ENCODE results near the gene ASTN2.

The ASTN2 gene
- 3.4 to 4.1 reads per million in 2 donors for total RNA-seq

DNA sequence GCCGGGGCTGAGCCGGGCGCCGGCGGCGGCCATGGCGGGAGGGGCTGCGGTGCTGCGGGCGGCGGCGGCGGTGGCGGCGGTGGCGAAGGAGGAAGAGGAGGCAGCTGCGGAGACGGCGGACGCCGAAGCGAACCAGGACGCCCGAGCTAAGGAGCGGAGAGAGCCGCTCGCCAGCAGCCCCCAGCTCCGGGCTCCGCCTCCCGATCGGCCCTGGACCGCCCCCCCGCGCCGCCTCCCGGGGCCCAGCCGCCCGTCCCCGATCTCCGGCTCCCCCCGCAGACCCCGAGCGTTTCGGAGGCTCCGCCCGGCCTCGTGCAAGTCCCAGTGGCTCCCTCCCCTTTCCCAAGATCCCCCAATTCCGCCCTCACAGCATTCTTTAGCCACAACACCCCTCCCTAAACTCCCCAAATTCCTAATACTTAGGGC is at the start of gene ASTN2:
TSS of gene ASTN2 (minus strand) at position 152 of the 426 bp plus-strand sequence. CDS start at position 33, 119 bp downstream.
- DNase-seq: no peak

DNA sequence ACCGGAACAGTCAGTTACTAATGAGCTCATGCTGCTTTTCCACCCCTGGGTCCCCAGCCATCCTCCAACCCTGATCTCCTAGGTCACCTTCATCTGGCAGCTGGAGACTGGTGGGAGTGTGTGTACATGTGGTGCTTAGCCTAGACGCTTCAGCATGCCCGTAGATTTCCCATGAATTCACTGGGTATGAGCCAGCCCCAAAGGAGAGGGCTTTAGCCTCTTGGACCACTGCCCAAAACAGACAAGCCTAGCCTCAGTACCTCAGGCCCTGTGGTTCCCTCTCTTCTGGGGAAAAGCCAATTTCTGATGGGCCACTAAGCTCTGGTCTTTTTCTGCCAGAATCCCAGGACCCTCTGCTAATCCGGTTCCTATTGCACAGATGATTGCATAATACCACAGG is 48.0 kb upstream of the ASTN2 start:
- DNase-seq: no peak

DNA sequence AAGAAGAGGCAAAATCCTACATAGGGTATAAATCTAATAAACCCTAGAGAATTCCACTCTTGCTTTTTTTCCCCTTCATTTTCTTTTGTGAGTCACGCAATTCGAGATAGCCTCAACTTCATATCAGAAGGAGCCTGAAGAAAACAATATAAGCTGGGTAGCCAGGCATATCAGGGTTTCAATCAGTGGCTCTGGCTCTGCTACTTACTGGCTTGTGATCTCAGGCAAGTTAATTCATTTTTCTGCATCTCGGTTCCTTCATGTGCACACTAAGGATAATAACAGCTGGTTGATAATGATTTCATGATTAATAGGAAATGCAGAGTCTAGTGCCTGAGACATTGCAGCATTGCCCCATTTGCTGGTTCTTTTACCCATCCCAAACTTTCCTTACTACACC is 46.5 kb upstream of the ASTN2 start:
- DNase-seq: no peak

- DNase-seq: no peak
Observed at GRCh38 chr9:117460743-117461142, 45.9 kb upstream of the ASTN2 start.

GRCh38 chr9:117459913-117460312 is 45.1 kb upstream of the ASTN2 start:
- no peak for DNase-seq

GRCh38 chr9:117458066-117458465 is 43.2 kb upstream of the ASTN2 start:
- DNase-seq: no peak

- no peak for DNase-seq
Observed at GRCh38 chr9:117454711-117455110, 39.9 kb upstream of the ASTN2 start.

DNA sequence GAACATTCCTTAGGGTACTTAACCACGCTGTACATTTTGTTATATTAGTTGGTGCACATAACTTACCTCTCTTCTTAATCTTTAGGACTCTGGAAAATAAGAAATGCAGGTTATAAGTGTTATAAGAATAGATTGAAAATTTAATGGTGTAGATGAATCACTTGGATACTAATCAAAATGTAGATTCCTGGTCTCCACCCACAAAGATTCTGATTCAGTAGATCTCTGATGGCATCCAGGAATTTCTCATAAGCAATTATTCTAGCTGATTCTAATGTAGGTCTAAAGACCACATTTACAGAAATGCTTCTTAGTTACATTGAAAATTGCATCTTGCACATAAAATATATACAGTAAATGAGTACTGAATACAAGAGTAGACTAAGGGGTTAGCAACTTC is 38.9 kb upstream of the ASTN2 start:
- DNase-seq: no peak

GRCh38 chr9:117451311-117451710 is 36.5 kb upstream of the ASTN2 start:
- DNase-seq: no peak

- no peak for DNase-seq
Observed at GRCh38 chr9:117448066-117448465, 33.2 kb upstream of the ASTN2 start.

- no peak for DNase-seq
Observed at GRCh38 chr9:117445631-117446030, 30.8 kb upstream of the ASTN2 start.

GRCh38 chr9:117444501-117444900 is 29.6 kb upstream of the ASTN2 start:
- DNase-seq: no peak

DNA sequence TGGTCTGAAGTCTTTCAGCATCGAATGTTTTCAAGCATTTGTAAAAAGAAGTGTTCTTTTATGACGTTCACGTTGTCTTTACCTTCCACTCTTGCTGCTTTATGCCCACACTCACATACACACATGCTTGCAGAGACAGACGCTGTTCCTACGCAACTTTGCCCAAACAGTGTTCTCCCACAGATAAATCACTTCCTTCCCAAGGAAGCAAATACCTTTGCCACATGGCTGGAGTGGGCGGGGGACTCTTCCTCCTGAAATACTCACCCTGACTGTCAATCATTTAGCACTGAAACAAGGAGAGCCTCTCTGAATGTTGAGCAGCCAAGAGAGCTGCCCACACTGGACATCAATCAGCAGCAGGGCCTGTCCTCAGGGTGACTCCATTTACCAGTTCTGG is 22.4 kb upstream of the ASTN2 start:
- no peak for DNase-seq

GRCh38 chr9:117435630-117436261 is 20.9 kb upstream of the ASTN2 start:
- DNase-seq: no peak

- DNase-seq: no peak
Observed at GRCh38 chr9:117434566-117434965, 19.7 kb upstream of the ASTN2 start.

- DNase-seq: no peak
Observed at GRCh38 chr9:117430813-117431212, 16.0 kb upstream of the ASTN2 start.

- no peak for DNase-seq
Observed at GRCh38 chr9:117427357-117427913, 12.6 kb upstream of the ASTN2 start.

GRCh38 chr9:117425566-117425965 is 10.7 kb upstream of the ASTN2 start:
- no peak for DNase-seq

DNA sequence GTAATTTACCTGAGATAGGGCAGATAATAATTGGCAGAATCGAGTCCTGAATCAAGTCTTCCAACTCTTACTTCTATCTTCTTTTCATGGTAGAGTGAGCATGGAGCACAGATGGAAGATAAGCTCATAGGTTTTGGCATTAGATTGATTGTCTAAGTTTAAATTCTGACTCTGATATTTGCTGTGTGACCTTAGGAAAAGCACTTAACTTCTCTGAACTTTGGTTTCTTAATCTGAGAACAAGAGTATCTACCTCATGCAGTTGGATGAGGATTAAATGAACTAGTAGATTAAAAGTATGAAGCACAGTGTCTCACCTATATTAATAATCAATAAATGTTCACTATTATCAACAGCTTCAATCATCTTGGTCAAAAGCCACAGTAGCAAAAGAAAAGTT is 9.4 kb upstream of the ASTN2 start:
- no peak for DNase-seq

DNA sequence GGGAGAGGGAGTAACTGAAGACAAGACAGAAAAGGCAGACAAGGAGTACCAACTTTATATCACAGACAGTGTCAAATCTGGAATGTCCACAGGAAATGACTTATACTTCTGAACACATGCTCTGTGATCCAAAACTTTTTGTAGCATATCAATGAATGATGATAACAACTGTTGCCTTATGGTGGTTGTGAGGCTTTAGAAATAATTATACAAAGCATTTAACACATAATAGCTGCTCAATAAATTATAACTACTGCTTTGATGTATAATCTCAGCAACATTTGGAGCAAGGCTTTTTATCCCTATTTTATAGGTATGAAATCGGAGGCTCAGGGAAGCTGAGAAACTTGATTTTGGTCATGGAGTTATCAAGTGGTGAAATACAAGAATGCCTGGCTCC is 3.3 kb upstream of the ASTN2 start:
- DNase-seq: no peak

- no peak for DNase-seq
Observed at GRCh38 chr9:117416856-117417255, 2.0 kb upstream of the ASTN2 start.

- no peak for DNase-seq
Observed at GRCh38 chr9:117415358-117415914, 579 bp upstream of the ASTN2 start.

DNA sequence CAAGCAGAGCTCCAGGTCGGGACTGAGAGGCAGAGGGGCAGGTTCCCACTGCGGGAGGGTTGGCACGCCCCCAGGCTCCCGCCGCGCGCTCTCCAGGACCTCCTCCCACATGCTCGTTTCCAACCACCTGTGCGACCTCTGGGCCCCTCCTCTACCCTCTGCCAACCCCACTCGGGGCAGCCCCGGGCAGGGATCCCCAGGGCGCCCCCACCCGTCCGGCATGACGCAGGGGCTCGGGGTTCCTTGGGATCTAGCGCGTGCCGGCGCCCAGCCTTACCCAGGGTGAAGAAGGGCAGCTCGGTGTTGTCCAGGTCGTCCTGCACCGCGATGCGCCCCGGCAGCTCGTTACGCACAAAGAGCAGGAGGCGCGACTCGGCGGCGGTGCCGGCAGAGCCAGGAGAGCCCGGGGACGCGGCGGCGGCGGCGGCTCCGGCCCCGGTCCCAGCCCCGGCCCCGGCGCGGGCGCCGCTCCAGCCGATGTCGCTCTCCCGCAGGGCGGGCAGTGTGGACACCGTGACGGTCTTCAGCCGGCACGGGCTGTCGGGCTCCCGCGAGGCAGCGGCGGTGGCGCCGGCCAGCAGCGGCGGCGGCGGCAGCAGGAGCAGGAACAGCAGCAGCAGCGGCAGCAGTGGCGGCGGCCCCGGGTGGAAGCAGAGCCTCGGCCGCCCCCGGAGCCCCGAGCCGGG is 494 bp downstream of the ASTN2 start:
- no peak for DNase-seq

Data from T-helper 9 cell (primary cell).